GM12874 (cell line): ENCODE results near the gene SH3PXD2B.

Source experiments
- CTCF ChIP-seq: IDR thresholded peaks from 2 replicates; pipeline ENCODE4 v1.5.1; 2011; ENCODE audit warnings: low read depth, mild to moderate bottlenecking, control low read depth, low read length, moderate library complexity; ENCODE audit not compliant: insufficient read depth

Gene SH3PXD2B

GRCh38 chr5:172473427-172473826, 19.1 kb upstream of the SH3PXD2B start:
- no peak for TF ChIP-seq CTCF

DNA sequence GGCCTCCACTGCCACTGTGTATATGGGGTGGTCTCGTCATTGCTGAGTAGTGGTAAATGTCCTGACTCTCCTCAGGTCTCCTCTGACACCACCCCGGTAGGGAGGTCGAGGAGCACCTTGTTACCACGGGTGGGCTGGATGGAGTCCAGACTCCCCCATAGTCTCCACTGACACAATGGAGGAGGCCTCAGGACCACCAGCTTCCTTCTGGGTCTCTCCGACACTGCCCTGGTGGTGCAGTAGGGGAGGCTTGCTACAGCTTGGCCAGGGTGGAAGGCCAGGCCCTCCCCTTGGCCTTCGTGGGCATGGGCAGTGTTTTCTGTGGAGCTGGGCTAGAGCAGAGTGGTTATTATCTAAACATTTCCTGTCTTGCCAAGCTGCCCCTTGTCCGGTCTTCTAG, 15.4 kb upstream of the SH3PXD2B start:
- no peak for TF ChIP-seq CTCF

DNA sequence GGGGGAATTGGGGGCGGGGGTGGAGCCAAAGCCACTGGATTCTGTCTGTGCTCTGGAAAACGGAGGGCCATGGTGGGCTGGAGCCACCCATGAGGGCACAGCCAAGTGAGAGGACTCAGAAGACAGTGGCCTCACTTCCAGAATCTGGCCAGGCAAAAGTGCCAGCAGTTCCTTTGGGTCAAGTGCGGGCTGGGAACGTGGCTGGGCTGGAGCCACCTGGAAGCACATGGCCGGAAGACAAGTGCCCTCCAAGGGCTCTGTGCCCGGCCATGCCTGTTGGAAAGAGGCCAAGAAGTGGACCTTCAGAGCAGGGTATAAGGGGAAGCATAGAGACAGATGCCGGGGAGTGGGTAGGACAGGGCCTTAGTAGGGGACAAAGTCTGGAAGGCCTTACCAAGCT, 11.7 kb upstream of the SH3PXD2B start:
- TF ChIP-seq CTCF, result no peak

GRCh38 chr5:172463031-172463430, 8.7 kb upstream of the SH3PXD2B start:
- TF ChIP-seq CTCF, result no peak

DNA sequence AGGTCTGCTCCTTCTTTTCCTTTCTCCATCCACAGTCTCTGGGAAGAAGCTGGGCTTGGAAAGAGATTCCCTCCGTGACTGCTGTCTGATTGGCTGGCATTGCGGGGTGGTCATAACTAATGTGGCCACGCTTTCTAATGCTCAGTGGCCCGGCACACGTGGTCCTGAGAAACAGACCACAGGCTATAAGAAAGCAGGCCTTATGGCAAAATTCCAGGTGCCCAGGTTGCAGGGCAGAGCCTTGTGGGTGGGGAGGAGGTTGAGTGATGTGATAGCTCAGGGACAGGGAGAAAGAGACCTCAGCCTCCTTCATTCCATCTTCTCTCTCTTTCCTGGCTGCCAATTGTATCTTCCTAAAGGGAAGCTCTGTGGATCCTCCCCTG, 5.4 kb upstream of the SH3PXD2B start:
- TF ChIP-seq CTCF, result no peak

DNA sequence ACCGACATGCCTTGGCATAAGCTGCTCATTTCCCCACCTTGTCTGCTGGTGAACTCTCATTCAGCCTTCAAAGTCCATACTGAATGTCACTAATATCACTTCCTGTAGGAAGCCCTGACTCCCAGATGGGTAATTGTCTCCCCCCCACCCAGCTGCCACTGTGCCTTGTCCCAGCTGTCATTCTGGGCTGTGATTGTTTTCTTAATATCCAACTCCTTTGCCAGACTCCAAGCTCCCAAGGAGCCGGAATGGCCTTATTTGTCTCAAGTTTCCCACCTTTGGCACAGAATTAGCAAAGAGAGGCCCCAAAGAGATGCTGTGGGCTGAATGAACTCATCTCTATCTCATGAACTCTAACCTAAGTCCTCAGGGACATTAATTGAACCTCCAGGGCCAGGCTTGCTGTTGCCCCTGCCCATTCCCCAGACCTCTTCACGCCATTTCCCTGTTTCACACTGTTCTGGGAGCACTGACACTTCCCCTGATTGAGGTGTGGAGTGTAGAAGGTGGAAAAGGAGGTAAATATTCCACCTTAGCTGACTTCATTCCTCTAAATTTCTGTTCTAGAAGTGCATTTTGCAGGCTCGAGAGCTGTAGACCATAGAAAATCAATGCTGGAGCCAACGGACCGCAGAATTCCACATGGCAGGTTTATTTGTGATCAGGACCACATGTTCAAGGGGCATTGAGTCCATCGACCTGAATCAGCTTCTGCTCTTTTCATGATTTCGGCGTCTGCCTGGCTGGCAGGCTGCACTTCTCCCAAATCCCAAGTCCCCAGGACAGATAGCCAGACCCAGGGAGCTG, 4.9 kb upstream of the SH3PXD2B start:
- no peak for TF ChIP-seq CTCF

GRCh38 chr5:172456076-172456722, 1.9 kb upstream of the SH3PXD2B start:
- TF ChIP-seq CTCF, result no peak
